GM20000 (cell line): ENCODE data around the gene MN1.

ENCODE experiments used
- DNase-seq: peaks from one replicate; pipeline ENCODE4 v3.0.0; 2012; ENCODE audit warnings: low spot score
- TF ChIP-seq, protein P1 (sequence below): IDR thresholded peaks from 2 replicates; pipeline ENCODE4 v1.5.1; 2012; ENCODE audit warnings: mild to moderate bottlenecking, control low read depth; ENCODE audit errors: extremely low read depth, missing control alignments

Gene MN1

DNA sequence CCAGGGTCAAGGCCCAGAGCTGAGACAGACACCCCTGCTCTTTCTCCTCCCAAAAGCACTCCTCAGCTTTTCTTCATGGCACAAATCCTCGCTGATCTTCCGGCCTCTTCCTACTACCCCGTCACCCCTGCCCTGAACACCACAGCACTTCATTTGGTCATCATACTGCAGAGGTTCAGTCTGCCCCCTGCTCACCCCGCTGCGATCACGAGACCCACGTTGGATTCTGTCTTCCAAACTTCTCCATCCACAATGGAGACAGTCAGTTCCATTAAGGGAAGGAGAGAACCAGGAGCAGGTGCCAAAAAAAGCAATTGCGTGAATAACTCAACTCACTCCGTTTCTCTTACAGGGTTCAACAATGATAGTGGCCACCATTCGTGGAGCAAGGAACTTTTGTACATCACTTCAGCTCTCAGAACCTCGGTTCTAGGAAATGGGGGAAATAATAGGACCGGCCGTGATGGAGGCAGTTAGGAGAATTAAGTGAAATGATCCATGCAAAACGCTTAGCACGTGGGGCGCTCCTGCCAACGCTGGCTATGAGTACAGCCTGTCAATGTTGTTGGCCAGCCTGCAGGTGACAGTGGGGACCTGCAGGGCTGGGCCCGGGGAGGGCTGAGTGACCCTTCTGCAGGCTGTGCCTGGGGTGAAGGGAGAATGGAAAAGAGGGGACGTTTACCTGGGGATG is 45.9 kb downstream of the MN1 start:
- TF ChIP-seq, protein P1, sequence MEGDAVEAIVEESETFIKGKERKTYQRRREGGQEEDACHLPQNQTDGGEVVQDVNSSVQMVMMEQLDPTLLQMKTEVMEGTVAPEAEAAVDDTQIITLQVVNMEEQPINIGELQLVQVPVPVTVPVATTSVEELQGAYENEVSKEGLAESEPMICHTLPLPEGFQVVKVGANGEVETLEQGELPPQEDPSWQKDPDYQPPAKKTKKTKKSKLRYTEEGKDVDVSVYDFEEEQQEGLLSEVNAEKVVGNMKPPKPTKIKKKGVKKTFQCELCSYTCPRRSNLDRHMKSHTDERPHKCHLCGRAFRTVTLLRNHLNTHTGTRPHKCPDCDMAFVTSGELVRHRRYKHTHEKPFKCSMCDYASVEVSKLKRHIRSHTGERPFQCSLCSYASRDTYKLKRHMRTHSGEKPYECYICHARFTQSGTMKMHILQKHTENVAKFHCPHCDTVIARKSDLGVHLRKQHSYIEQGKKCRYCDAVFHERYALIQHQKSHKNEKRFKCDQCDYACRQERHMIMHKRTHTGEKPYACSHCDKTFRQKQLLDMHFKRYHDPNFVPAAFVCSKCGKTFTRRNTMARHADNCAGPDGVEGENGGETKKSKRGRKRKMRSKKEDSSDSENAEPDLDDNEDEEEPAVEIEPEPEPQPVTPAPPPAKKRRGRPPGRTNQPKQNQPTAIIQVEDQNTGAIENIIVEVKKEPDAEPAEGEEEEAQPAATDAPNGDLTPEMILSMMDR = no peak
- DNase-seq = no peak

- TF ChIP-seq, protein P1 = no peak
- no peak for DNase-seq
Measured at GRCh38 chr22:27754888-27755480, 46.6 kb downstream of the MN1 start.

- TF ChIP-seq, protein P1 = no peak
- no peak for DNase-seq
Measured at GRCh38 chr22:27754247-27754887, 47.2 kb downstream of the MN1 start.

DNA sequence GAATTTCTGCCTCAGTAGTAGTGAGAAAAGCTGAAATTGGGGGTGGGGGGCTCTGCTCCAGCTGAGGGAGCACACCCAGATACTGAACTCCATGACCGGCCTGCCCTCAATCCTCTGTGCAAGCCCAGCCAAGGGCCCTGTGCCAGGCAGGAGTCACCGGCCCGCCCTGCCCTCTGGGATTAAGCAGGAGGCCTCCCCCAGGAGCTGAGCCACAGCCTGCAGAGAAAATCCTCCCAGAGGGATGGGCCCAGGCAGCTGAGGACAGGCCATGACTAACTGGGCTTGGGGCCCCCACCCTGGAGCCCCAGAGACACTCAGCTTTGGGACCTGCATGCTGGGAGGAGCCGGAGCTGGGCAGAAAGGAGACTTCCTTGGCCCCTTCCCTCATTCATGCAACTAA is 48.8 kb downstream of the MN1 start:
- TF ChIP-seq, protein P1 = no peak
- no peak for DNase-seq

GRCh38 chr22:27752141-27752540 is 49.4 kb downstream of the MN1 start:
- DNase-seq = no peak
- TF ChIP-seq, protein P1 = no peak

GRCh38 chr22:27751277-27752070 is 50.1 kb downstream of the MN1 start:
- TF ChIP-seq, protein P1 = no peak
- no peak for DNase-seq
